HepG2 (cell line): ENCODE measurements around the gene HMCN2. TPM values are rescaled to one million over a fixed set of nuclear protein-coding genes. Genes with fewer than 3 reads are reported as not detected.

ENCODE experiments used
- ASH2L ChIP-seq: fragments of 300-600, 200-600 bp; sonication (generic); IDR thresholded peaks from 2 replicates; pipeline ENCODE4 v1.7.0; 2017; ENCODE audit warnings: low read depth, mild to moderate bottlenecking, moderate library complexity, mixed read lengths, low read length; ENCODE audit not compliant: insufficient read length
- CHCHD3 ChIP-seq: sonication (generic); formaldehyde crosslinking; IDR thresholded peaks from 2 replicates; pipeline ENCODE4 v1.8.0; 2022; ENCODE audit warnings: mild to moderate bottlenecking, missing genetic modification reagents, moderate library complexity
- FOXK2 ChIP-seq: fragments of 450-650 bp; IDR thresholded peaks from 2 replicates; pipeline ENCODE4 v1.6.1; 2016
- GATAD2A ChIP-seq: IDR thresholded peaks from 2 replicates; pipeline ENCODE4 v1.6.1; 2016
- ISL2 ChIP-seq: sonication (generic); formaldehyde crosslinking; IDR thresholded peaks from 2 replicates; pipeline ENCODE4 v1.5.0; 2020; ENCODE audit warnings: missing genetic modification reagents
- MAX ChIP-seq: IDR thresholded peaks from 2 replicates; pipeline ENCODE4 v1.6.1; 2012; ENCODE audit warnings: inconsistent platforms
- NFATC3 ChIP-seq: sonication (generic); formaldehyde crosslinking; IDR thresholded peaks from 2 replicates; pipeline ENCODE4 v1.5.1; 2020; ENCODE audit warnings: mild to moderate bottlenecking, missing genetic modification reagents
- TEAD2 ChIP-seq: sonication (generic); formaldehyde crosslinking; IDR thresholded peaks from 2 replicates; pipeline ENCODE4 v1.9.0; 2021; ENCODE audit warnings: missing genetic modification reagents
- TERF1 ChIP-seq: sonication (generic); formaldehyde crosslinking; IDR thresholded peaks from 2 replicates; pipeline ENCODE4 v1.8.0; 2022; ENCODE audit warnings: mild to moderate bottlenecking, missing genetic modification reagents, moderate library complexity
- ZIK1 ChIP-seq: sonication (generic); formaldehyde crosslinking; IDR thresholded peaks from 2 replicates; pipeline ENCODE4 v1.5.0; 2020; ENCODE audit warnings: mild to moderate bottlenecking, low read depth, missing genetic modification reagents, borderline replicate concordance
- ZNF232 ChIP-seq: sonication (generic); formaldehyde crosslinking; IDR thresholded peaks from 2 replicates; pipeline ENCODE4 v1.4.0; 2020; ENCODE audit warnings: missing genetic modification reagents, borderline replicate concordance
- ZNF549 ChIP-seq: sonication (generic); formaldehyde crosslinking; IDR thresholded peaks from 2 replicates; pipeline ENCODE4 v1.5.0; 2020; ENCODE audit warnings: missing genetic modification reagents
- ZNF556 ChIP-seq: sonication (generic); formaldehyde crosslinking; IDR thresholded peaks from 2 replicates; pipeline ENCODE4 v1.4.0; 2020; ENCODE audit warnings: mild to moderate bottlenecking, missing genetic modification reagents, borderline replicate concordance
- ZNF597 ChIP-seq: sonication (generic); formaldehyde crosslinking; IDR thresholded peaks from 2 replicates; pipeline ENCODE4 v1.5.0; 2020; ENCODE audit warnings: missing genetic modification reagents
- polyA plus RNA-seq, 8 experiments: library from polyadenylated mRNA; depleted of rRNA in 3 of 8; stranded (reverse) in 7 of 8; unstranded in 1 of 8; fragments of >200 nt; fragmentation: Illumina TruSeq in 4 of 8; extraction: Trizol in 4 of 8; gene quantifications; 2 replicates each; pipeline versions ENCODE4 v1.2.1 to v1.2.3, GENCODE V29; 2011 to 2016; ENCODE audit warnings: low read depth in 4 of 8, missing spikeins in 1 of 8, mixed read lengths in 1 of 8; ENCODE audit not compliant: insufficient read depth in 1 of 8
- total RNA-seq, 5 experiments: library from RNA; depleted of rRNA; stranded (reverse); fragments of >200 nt; fragmentation: Illumina TruSeq; extraction: Trizol; gene quantifications; 2 replicates each; pipeline ENCODE4 v1.2.3, GENCODE V29; 2016; ENCODE audit warnings: low read depth in 1 of 5

The HMCN2 gene
- total and polyA plus RNA-seq, 2 of the 13 experiments (the other 11 are each of a cell fraction or from before 2014, with no cell fraction given) = 0.09 TPM; not detected in 1

- TF ChIP-seq TERF1 (CRISPR knock-in tag) (peak; percentile 89; the same call in 1 of the 2 replicates), TEAD2 (0 out of 2 replicates have a peak, but pooled peaks have one; percentile 33), ZNF556 (peak; percentile 74; the same call in 1 of the 2 replicates), FOXK2 (no peak), NFATC3 (CRISPR knock-in tag) (no peak), ASH2L (peak; percentile 69), ISL2 (no peak; the same call in none of the 2 replicates), CHCHD3 (no peak), MAX (peak; percentile 95), ZIK1 (peak; percentile 85; the same call in 1 of the 2 replicates), ZNF597 (CRISPR knock-in tag) (no peak), ZNF549 (no peak), GATAD2A (CRISPR knock-in tag) (peak; percentile 59), ZNF232 (CRISPR knock-in tag) (no peak)
Observed at GRCh38 chr9:130433168-130433946, 167.8 kb downstream of the HMCN2 start (continued).
